Thymus (tissue), 11 donors: ENCODE measurements around the gene CHIC2. TPM values are rescaled to one million over a fixed set of nuclear protein-coding genes. Genes with fewer than 3 reads are reported as not detected.

Experiments used
- DNase-seq, 9 donors: peaks; one replicate each; pipeline ENCODE4 v3.0.0-alpha.2; 2013; ENCODE audit warnings: low spot score in 9 of 9, low read depth in 6 of 9, missing footprints in 1 of 9
- H3K27ac ChIP-seq, 2 donors: one replicate each; pipeline ENCODE4 v1.5.1; 2013; ENCODE audit warnings: control low read depth in 1 of 2, low read depth in 1 of 2, low read length in 1 of 2, mild to moderate bottlenecking in 1 of 2, moderate library complexity in 1 of 2
- H3K27me3 ChIP-seq, 2 donors: one replicate each; pipeline ENCODE4 v1.5.1; 2013; ENCODE audit warnings: low read length in 1 of 2; ENCODE audit not compliant: control insufficient read depth in 2 of 2, insufficient read depth in 1 of 2
- H3K36me3 ChIP-seq, 2 donors: one replicate each; pipeline ENCODE4 v1.5.1; 2013; ENCODE audit warnings: low read length in 1 of 2, mild to moderate bottlenecking in 1 of 2, moderate library complexity in 1 of 2; ENCODE audit not compliant: control insufficient read depth in 2 of 2, insufficient read depth in 2 of 2
- H3K4me1 ChIP-seq, 2 donors: one replicate each; pipeline ENCODE4 v1.5.1; 2013; ENCODE audit warnings: low read length in 2 of 2; ENCODE audit not compliant: control insufficient read depth in 2 of 2, insufficient read depth in 2 of 2
- H3K4me3 ChIP-seq, 2 donors: one replicate each; pipeline ENCODE4 v1.5.1; 2013; ENCODE audit warnings: low read length in 2 of 2, control low read depth in 1 of 2, mild to moderate bottlenecking in 1 of 2
- H3K9me3 ChIP-seq, 2 donors: one replicate each; pipeline ENCODE4 v1.5.1; 2013; ENCODE audit warnings: low read length in 1 of 2, mild to moderate bottlenecking in 1 of 2; ENCODE audit not compliant: control insufficient read depth in 2 of 2, insufficient read depth in 1 of 2
- WGBS: extraction: QIAGEN DNeasy Blood & Tissue Kit; methylation state at CpG from one replicate; pipeline ENCODE4 v1.1.7; 2013; 5-methylcytosine and 5-hydroxymethylcytosine counted together
- polyA plus RNA-seq: library from polyadenylated mRNA; stranded (reverse); fragments of 200-250 nt; gene quantifications from one replicate; pipeline ENCODE4 v1.2.3, GENCODE V29; 2013
- total RNA-seq: library from RNA; stranded (reverse); fragments of 120-200 nt; gene quantifications from one replicate; pipeline ENCODE4 v1.2.4, GENCODE V29; 2013
- donor health status: healthy.

CHIC2 gene
- total and polyA plus RNA-seq, 2 donors: 25.9 to 36.5 TPM

DNA sequence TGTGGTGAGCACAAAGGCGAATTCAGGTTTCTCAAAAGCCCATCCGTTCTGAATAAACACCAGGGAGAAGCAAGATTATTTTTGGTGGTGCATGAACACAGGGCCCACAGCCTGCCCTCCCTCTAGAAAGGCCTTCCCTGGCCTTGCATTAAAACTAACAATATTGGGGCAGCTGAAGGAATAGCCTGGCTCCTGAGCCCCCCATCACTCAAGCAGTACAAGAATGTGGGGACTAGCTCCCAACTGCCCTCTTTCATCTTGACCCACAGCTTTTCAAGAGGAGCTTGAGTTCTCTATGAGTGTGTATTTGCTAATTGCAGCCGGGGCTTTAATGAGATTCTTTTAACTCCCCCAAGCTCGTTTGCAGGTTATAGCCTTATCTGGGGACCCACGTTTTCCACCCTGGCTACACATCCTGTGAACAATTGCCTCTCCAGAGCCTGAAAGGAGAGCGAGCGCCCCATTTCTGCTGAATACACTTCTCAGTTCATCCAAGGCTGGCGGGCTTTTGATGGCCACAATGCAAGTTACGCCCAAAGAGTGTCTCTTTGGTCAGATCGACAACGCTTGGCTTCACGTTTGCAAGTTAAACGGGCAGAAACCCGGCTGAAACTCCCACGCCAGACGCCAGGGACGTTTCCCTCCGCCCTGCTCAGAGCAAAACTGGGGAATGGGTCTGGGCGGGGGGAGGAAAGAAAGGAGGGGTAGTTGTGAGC, 30.9 kb upstream of the CHIC2 start:
- H3K27me3 ChIP-seq: peaks cover 95 to 99% of the 10 kb centered on the region in 2 donors
- no peak overlapping the region for H3K4me3 ChIP-seq
- peaks cover 0 to 4% of the 10 kb centered on the region in 2 donors for H3K9me3 ChIP-seq
- no peak for DNase-seq
- H3K27ac ChIP-seq: no peak overlapping the region
- H3K4me1 ChIP-seq: peaks cover 7 to 39% of the 10 kb centered on the region in 2 donors
- 17% methylated on average over 19 of the region's 19 CpGs for WGBS
- no peaks in the 10 kb centered on the region for H3K36me3 ChIP-seq

DNA sequence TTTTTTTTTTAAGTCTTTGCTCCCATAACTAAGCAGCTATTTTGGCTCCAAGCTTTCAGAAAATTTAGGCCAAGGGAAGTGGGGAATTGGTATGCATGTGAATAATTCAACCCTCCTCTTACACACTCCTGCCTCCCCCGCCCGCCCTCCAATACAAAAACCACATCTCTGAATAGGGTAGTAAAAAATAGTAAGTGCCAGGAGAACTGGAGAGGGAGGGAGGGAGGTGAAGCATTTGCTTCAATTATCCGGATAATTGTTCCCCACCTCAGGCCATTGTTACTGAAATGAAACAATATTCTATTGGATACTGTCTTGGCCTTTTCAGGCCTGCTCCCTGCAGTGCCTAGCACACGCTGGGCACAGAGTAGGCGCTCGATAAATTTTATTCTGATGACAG, 30.0 kb upstream of the CHIC2 start:
- Histone ChIP-seq H3K27ac (no peak overlapping the region), H3K9me3 (peaks cover 0 to 2% of the 10 kb centered on the region in 2 donors), H3K4me1 (peaks cover 4 to 32% of the 10 kb centered on the region in 2 donors), H3K4me3 (no peak overlapping the region), H3K36me3 (no peaks in the 10 kb centered on the region), H3K27me3 (peaks cover 87 to 94% of the 10 kb centered on the region in 2 donors)
- DNase-seq: no peak
- 33% methylated on average over 6 of the region's 6 CpGs for WGBS

DNA sequence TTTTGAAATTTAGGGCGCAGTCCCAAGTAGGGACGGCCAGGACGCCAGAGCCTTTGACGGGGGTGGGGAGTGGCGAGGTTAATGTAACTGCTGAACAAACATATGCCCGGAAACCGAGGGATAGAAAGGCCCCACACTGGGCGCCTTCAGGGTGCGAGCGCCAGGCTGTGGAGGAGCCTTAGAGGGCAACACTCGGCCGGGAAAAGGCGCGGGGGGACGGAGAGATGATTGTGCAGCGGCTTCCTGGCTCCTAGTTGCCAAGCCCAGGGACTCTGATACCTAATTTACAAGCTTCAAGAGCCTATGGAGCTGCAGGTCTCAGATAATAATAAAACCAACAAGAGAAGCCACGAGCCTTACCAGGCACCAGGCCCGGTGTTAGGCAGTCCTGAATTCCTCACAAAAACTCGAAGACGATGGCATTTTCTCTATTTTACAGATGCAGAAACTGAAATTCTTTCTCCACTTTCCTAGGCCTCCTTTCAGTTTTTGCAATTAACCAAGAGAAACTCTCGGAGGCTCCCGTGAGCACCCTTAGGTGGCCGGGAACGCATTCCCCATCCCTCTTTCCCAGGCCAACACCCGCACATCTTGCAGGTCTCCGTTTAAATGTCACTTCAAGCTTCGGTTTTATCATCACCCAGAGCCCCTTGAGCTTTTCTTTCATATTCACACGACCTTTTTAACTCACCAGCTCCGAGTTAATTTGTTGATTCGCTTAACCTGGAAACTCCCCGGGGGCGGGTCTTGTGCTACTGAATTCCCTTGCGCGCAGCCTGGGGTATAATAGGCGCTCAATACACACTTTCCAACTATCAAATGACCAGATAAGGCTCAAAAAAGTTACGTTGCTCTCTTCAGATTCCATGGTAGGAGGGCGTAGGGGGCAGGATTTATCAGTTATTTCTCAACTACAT, 29.2 kb upstream of the CHIC2 start:
- no peak overlapping the region for H3K4me3 ChIP-seq
- peaks cover 0 to 2% of the 10 kb centered on the region in 2 donors for H3K9me3 ChIP-seq
- WGBS: 9% methylated on average over 37 of the region's 37 CpGs
- DNase-seq: peak in 1 of 9 donors; percentile 44
- peaks cover 4 to 27% of the 10 kb centered on the region in 2 donors for H3K4me1 ChIP-seq
- peaks cover 83 to 90% of the 10 kb centered on the region in 2 donors for H3K27me3 ChIP-seq
- H3K27ac ChIP-seq: no peak overlapping the region
- H3K36me3 ChIP-seq: no peaks in the 10 kb centered on the region

DNA sequence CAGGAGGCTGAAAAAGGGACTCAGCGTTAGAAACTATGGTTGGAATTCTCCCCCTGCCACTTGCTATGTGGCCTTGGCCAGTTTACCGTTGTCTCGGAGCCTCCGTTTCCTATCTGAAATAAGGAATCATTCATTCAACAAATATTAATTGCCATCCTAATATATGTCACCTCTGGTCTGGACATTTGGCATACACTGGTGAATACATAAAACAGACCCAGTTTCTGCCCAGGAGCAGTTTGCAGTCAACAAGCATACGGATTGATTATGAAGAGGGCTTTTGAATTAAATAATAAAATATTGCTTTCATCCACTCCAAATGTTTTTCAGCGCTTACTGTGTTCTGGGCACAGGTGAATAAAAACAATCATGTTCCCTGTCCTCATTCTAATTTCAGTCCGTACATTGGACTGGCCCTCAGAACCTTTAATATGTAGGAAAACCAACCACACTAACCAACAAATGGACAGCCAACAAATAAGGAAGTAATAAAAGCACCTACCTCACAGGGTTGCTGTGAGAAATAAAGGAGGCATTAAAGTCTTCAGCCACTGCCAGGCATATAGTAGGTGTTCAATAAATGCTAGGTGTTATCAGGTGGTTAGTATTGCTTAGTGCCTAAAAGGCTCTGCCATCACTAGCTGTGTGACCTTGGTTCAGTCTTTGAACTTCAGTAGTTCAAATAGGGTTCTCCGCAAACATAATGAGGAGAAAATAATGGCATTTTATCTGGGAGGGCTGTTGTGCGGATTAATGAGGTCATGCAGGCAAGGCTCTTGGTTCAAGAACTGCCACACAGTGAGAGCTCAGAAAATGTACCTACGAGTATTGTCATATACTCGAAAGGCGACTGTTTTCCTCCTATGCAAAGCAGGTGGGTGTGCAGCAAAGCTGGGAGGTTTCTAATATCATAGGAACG, 28.3 kb upstream of the CHIC2 start:
- peak overlapping the region; percentile 47 to 48 for H3K4me3 ChIP-seq
- H3K27ac ChIP-seq: no peak overlapping the region
- DNase-seq: no peak
- H3K9me3 ChIP-seq: peaks cover 0 to 2% of the 10 kb centered on the region in 2 donors
- no peaks in the 10 kb centered on the region for H3K36me3 ChIP-seq
- peaks cover 75 to 84% of the 10 kb centered on the region in 2 donors for H3K27me3 ChIP-seq
- 13% methylated on average over 13 of the region's 13 CpGs for WGBS
- peaks cover 4 to 27% of the 10 kb centered on the region in 2 donors for H3K4me1 ChIP-seq

- WGBS: 1% methylated on average over 48 of the region's 48 CpGs
- H3K4me3 ChIP-seq: peak overlapping the region; percentile 47 to 48
- peaks cover 67 to 82% of the 10 kb centered on the region in 2 donors for H3K27me3 ChIP-seq
- peak; percentile 77 to 95 (median 85) for DNase-seq
- H3K4me1 ChIP-seq: peaks cover 4 to 27% of the 10 kb centered on the region in 2 donors
- H3K36me3 ChIP-seq: no peaks in the 10 kb centered on the region
- H3K9me3 ChIP-seq: peaks cover 0 to 2% of the 10 kb centered on the region in 2 donors
- H3K27ac ChIP-seq: no peak overlapping the region
These were observed 27.4 kb upstream of the CHIC2 start for GRCh38 chr4:54091637-54092404.

- Histone ChIP-seq H3K27me3 (peaks cover 59 to 80% of the 10 kb centered on the region in 2 donors), H3K36me3 (no peaks in the 10 kb centered on the region), H3K4me1 (peaks cover 4 to 27% of the 10 kb centered on the region in 2 donors), H3K27ac (no peak overlapping the region), H3K9me3 (peaks cover 0 to 2% of the 10 kb centered on the region in 2 donors), H3K4me3 (peak overlapping the region; percentile 47 to 48)
- 31% methylated on average over 27 of the region's 27 CpGs for WGBS
- DNase-seq: no peak
These were observed 26.6 kb upstream of the CHIC2 start for GRCh38 chr4:54090804-54091623.

DNA sequence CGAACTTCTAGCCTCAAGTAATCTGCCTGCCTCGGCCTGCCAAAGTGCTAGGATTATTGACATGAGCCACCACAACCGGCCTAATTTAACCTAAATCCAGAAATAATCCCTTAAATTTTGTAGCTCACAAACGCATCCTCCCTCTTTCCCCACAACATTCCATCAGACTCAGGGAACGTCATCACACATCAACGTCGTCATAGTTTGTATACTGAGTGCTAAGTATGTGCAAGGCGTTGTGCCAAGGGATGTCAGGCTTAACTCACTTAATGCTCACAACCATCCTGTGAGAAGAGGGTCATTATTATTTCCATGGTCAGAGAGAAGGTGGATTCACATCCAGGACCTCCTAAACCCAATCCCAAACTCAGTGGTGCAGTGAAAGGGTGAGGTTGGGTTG, 26.0 kb upstream of the CHIC2 start:
- WGBS: 89% methylated on average over 8 of the region's 8 CpGs
- Histone ChIP-seq H3K36me3 (no peaks in the 10 kb centered on the region), H3K9me3 (peaks cover 0 to 2% of the 10 kb centered on the region in 2 donors), H3K4me1 (peaks cover 4 to 27% of the 10 kb centered on the region in 2 donors), H3K27me3 (peaks cover 52 to 75% of the 10 kb centered on the region in 2 donors), H3K4me3 (no peak overlapping the region), H3K27ac (no peak overlapping the region)
- no peak for DNase-seq
